HG02763 (cell line): ENCODE data around the gene PHEX.
A peak's percentile ranks its signal among the peaks of the same experiment; 100 is the strongest.

ENCODE experiments used
- ATAC-seq: cut with Tn5 transposase; IDR thresholded peaks from one replicate; pipeline ENCODE4 v1.9.1; 2021; ENCODE audit warnings: mild to moderate bottlenecking, moderate library complexity; ENCODE audit not compliant: unreplicated experiment

The PHEX gene

GRCh38 chrX:22141047-22141730, 109.1 kb downstream of the PHEX start:
- no peak for ATAC-seq

- no peak for ATAC-seq
Observed at GRCh38 chrX:22147214-22147613, 115.1 kb downstream of the PHEX start.

GRCh38 chrX:22147942-22148341, 115.8 kb downstream of the PHEX start:
- ATAC-seq: no peak

GRCh38 chrX:22148565-22148964, 116.4 kb downstream of the PHEX start:
- no peak for ATAC-seq

GRCh38 chrX:22150371-22150770, 118.2 kb downstream of the PHEX start:
- ATAC-seq: no peak

GRCh38 chrX:22155126-22155525, 123.0 kb downstream of the PHEX start:
- no peak for ATAC-seq

GRCh38 chrX:22159071-22159470, 126.9 kb downstream of the PHEX start:
- no peak for ATAC-seq

GRCh38 chrX:22163326-22163725, 131.2 kb downstream of the PHEX start:
- ATAC-seq: no peak

GRCh38 chrX:22164770-22165388, 132.8 kb downstream of the PHEX start:
- ATAC-seq: no peak

- no peak for ATAC-seq
Observed at GRCh38 chrX:22165732-22166457, 133.8 kb downstream of the PHEX start.

GRCh38 chrX:22171287-22172060, 139.3 kb downstream of the PHEX start:
- ATAC-seq: no peak

GRCh38 chrX:22173966-22174365, 141.8 kb downstream of the PHEX start:
- ATAC-seq: no peak

- ATAC-seq: no peak
Observed at GRCh38 chrX:22177950-22178515, 145.9 kb downstream of the PHEX start.

GRCh38 chrX:22184096-22184495, 152.0 kb downstream of the PHEX start:
- ATAC-seq: no peak

- ATAC-seq: no peak
Observed at GRCh38 chrX:22186165-22186564, 154.0 kb downstream of the PHEX start.

GRCh38 chrX:22192419-22193060, 160.4 kb downstream of the PHEX start:
- peak; percentile 95 for ATAC-seq

- no peak for ATAC-seq
Observed at GRCh38 chrX:22193851-22194659, 161.9 kb downstream of the PHEX start.

- ATAC-seq: no peak
Observed at GRCh38 chrX:22194660-22194945, 162.5 kb downstream of the PHEX start.

- ATAC-seq: no peak
Observed at GRCh38 chrX:22196149-22196548, 164.0 kb downstream of the PHEX start.

GRCh38 chrX:22202251-22202650, 170.1 kb downstream of the PHEX start:
- no peak for ATAC-seq
